AG08395 (cell line): ENCODE results near the gene ACAT1.
A peak's percentile ranks its signal among the peaks of the same experiment; 100 is the strongest.
"Not testable (repeated sequence)": the region's sequence is repeated elsewhere in the genome, so short reads cannot be mapped to it uniquely, and the experiment has no call there.

Source experiments
- DNase-seq: peaks from one replicate; pipeline ENCODE4 v3.0.0; 2012; ENCODE audit warnings: mixed read lengths, low spot score

Gene ACAT1

DNA sequence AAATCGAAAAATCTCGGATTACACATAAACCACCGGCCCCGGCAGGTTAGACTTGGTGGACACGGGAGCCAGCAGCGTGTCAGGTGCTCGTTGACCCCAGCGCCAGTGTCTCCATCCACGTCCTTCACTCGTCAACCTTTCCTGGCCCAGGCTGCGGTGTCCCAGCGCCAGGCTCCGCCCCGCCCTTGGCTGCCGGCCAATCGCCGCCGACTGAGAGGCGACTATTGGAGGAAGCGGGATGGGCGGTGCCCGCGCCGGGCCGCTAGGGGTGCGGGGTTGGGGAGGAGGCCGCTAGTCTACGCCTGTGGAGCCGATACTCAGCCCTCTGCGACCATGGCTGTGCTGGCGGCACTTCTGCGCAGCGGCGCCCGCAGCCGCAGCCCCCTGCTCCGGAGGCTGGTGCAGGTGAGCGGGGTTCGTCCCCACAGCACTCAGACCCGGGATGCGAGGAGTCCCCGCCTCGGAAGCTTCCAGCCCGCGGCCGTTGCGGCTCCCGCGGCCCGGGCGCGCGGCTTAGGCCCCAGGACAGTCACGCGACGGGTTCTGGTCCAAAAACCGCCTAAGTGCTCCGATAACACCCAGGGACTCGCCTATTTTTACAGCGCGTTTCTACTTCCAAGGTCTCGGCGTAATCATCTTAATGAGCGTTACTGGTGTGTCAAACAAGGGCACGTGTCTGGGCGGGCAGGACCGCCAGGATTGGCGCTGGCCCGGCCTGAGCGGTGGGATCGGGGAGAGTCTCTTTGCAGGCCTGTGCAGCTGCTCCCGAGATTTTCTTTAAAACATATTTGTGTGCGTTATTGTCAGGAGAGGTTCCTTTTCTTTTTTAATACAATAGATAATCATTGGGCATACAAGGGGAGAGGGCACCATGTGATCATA lies at the start of gene ACAT1:
TSS of gene ACAT1 (plus strand) at position 294 of the 882 bp plus-strand sequence. CDS start at position 334, 40 bp downstream.
- DNase-seq, result peak; percentile 93

DNA sequence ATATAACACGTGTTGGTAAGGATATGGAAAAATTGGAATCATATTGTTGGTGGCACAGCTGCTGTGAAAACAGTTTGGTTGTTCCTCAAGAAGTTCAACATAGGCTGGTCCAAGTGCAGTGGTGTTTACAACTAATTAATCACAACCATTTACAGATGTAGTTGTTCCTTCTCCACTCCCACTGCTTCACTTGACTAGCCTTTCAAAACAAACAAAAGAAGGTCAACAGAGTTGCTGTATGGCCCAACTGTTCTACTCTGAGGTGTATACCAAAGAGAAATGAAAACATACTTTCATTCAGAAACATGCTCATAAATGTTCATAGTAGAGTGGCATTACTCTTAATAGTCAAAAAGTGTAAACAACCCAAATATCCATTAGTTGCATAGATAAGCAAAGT lies 36.6 kb upstream of the ACAT1 start:
- DNase-seq, result no peak

DNA sequence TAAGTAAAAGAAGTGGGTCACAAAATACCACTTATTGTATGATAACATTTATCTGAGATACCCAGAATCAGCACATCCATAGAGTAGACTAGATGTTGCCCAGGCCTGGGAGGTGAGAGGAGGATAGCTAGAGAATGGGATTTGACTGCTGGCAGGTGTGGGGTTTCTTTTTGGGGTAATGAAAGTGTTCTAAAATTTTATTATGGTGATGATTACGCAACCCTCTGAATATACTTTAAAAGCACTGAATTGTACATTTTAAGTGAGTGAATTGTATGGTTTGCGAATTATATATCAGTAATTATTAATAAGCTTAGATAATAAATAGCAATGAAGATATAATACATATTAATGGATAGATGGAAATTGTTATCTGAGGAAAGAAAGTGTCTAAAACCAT lies 35.7 kb upstream of the ACAT1 start:
- DNase-seq, result no peak

DNA sequence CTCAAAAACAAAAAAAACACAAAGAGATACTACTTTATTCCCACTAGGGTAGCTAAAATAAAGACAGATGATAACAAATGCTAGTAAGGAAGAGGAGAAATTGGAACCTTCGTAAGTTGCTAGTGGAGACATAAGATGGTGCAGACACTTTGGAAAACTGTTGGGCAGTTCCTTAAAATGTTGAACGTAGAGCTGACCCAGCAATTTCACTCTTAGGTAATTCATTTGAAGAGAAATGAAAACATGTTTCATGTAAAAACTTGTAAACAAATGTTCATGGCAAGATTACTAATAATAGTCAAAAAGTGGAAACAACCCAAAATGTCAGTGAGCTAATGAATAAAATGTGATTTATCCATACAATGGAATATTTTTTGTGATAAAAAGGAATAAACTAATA lies 29.2 kb upstream of the ACAT1 start:
- DNase-seq, result no peak

DNA sequence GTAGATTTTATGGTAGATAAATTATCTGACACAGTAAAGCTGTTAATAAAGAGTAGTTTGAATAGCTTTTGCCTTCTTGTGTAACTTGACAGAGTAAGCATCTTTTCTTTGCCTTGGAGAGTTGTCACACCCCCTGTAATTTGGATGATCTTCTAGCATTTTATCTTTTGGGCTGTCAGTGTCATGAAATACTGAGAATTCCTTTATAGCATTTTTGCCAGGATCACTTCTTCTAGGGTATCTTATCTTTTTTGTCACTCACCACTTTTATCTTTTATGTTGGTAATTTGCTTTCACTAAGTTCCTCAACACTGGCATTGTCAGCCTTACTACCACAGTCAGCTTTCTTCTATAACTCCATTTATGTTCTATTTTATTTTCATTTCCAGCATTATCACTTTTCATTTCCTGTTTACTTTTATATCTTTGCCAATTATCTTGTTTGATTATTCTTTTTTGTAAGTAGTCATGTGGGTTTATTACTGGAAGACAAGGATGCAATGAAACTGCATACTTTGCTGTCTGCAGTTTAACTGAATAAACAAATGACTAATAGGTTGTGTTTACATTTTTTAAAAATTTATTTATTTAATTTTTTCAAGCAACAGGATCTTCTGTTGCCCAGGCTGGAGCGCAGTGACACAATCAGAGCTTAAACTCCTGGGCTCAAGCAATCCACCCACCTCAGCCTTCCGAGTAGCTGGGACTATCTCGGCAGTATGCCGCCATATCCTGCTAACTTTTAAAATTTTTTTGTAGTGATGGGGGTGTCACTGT lies 28.1 kb upstream of the ACAT1 start:
- no peak for DNase-seq

DNA sequence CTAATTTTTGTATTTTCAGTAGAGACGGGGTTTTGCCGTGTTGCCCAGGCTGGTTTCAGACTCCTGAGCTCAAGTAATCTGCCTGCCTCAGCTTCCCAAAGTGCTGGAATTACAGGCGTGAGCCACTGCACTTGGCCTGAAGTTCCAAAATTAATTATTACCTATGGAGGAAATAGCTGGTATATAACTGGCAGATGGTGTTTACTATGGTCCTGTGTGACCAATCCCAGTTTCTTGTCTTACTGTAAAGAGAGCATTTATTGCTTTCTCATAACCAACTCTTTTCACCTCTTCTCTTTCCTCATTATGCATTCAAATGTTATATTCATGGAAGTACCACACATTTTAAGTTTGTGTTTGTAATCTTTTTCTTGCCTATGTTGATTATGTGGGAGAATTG lies 24.2 kb upstream of the ACAT1 start:
- DNase-seq, result no peak

GRCh38 chr11:108101090-108101775 lies 20.1 kb upstream of the ACAT1 start:
- no peak for DNase-seq

GRCh38 chr11:108111126-108111525 lies 10.2 kb upstream of the ACAT1 start:
- no peak for DNase-seq

DNA sequence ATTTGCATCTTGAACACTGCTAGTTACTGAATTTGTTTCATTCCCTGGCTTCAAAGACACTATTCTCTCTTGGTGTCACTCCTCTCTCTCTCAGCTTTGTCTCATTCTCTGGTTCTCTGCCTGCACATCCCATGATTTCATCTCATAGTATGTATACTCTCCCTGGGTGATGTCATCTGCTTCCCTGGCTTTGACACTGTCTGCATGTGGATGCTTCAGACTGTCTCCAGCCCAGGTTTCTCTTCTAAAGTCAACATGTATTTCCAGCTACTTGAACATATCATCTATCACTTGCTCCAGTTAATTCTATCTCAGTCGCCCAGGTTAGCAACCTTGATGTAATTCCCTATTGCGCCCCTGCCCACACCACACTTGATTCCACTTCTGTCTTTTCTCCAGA lies 9.3 kb upstream of the ACAT1 start:
- no peak for DNase-seq

- peak; percentile 88 for DNase-seq
These were observed 5.7 kb upstream of the ACAT1 start for GRCh38 chr11:108115500-108116140.

DNA sequence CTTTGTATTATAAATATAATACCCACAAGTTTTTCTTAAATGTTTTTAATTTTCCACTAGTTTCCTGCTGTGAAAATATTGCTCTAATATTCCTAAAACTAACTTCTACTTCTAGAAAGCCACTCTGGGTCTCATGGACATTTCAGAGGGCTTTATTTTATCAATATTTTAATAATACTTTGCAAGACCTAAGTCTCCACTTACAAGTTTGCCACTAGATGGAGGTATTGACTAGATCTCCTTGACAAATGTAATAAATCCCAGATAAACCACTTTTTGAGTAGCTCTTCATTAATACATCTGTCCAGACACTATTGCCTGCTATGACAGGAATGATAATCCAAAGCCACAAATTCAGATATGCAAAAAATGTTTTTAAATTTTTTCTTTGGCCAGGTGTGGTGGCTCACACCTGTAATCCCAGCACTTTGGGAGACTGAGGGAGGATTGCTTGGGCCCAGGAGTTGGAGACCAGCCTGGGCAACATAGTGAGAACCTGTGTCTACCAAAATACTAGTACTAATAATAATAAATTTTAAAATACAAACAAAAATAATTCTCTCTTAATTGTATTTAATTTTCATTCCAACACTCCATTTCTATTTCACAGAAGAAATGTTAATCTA lies 3.5 kb upstream of the ACAT1 start:
- DNase-seq, result peak; percentile 48

DNA sequence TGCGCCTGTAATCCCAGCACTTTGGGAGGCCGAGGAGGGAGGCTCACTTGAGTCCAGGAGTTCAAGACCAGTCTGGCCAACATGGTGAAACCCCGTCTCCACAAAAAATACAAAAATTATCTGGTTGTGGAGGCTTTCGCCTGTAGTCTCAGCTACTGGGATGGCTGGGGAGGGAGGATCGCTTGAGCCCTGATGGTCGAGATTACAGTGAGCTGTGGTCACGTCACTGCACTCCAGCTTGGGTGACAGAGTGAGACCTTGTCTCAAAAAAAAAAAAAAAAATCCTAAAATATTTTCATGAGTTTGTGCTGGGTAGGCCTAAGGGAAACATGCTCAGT lies 462 bp upstream of the ACAT1 start:
- DNase-seq, result not testable (repeated sequence)

- peak; percentile 17 for DNase-seq
These were observed 830 bp downstream of the ACAT1 start for GRCh38 chr11:108122166-108122628.

GRCh38 chr11:108125096-108125495 lies 3.7 kb downstream of the ACAT1 start:
- DNase-seq, result no peak

DNA sequence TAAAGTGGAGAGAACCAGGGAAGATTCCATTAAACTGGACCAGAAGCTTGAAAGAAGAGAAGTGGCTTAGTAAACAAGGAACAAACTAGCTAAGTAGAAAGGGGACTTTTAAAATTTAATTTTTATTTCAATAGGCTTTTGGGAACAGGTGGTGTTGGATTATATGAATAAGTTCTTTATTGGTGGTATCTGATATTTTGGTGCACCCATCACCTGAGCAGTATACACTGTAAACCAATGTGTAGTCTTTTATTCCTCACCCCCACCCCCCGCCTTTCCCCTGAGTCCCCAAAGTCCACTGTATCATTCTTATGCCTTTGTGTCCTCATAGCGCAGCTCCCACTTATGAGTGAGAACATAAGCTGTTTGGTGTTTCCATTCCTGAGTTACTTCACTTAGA lies 7.4 kb downstream of the ACAT1 start:
- no peak for DNase-seq

- DNase-seq, result peak; percentile 56
These were observed 10.6 kb downstream of the ACAT1 start for GRCh38 chr11:108131993-108132392.

- DNase-seq, result not testable (repeated sequence)
These were observed 11.7 kb downstream of the ACAT1 start for GRCh38 chr11:108132993-108133538.

DNA sequence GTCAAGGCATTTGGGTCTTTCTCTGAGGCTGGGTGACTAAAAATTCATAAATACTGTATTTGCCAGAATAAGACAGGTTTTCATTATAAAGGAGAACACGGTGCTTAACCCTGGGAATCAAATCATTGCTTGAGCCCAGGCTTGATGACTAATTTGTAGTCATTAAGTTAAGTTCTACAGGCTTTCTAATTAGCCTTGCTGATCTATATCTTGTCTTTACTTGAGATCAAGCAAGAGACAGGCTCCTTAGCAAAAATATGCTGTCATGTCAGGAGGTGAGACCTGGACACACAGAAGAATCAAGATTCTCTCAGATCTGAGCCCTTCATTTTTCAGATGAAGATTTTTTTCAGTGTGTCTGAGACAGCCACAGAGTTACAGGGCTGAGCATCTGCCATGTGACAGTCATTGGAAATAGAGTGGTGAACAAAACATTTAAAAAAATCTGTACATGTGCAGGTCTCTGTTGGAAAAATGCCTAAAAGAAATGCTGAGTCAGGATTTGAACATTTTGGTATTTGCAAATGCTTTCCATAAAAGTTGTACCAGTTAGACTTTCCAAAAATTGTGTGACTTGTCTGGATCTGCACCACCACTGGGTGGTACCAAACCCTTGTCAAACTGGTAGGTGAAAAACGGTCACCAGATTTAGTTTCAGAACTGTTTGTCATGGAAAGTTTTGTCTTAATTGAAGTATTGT lies 14.6 kb downstream of the ACAT1 start:
- peak; percentile 15 for DNase-seq

GRCh38 chr11:108137212-108137611 lies 15.8 kb downstream of the ACAT1 start:
- DNase-seq, result no peak

DNA sequence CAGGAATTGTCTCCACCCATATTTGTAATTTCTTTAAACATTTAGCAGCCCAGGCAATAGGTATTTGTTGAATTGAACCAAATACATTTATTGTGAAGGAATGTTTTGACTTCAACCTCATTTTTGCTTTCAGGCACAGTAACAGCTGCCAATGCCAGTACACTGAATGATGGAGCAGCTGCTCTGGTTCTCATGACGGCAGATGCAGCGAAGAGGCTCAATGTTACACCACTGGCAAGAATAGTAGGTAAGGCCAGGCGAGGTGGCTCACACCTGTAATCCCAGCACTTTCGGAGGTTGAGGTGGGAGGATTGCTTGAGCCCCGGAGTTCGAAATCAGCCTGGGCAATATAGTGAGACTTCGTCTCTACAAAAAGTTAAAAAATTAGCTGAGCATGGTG lies 20.9 kb downstream of the ACAT1 start:
- no peak for DNase-seq

GRCh38 chr11:108144615-108145014 lies 23.2 kb downstream of the ACAT1 start:
- DNase-seq, result no peak
